HepG2 (cell line): ENCODE measurements around the gene RBL1. TPM values are rescaled to one million over a fixed set of nuclear protein-coding genes. Genes with fewer than 3 reads are reported as not detected.

Source experiments
- BRF2 ChIP-seq: sonication (generic); formaldehyde crosslinking; IDR thresholded peaks from 2 replicates; pipeline ENCODE4 v1.8.1; 2022; ENCODE audit warnings: mild to moderate bottlenecking, missing genetic modification reagents
- CBFB ChIP-seq: sonication (generic); formaldehyde crosslinking; IDR thresholded peaks from 2 replicates; pipeline ENCODE4 v1.4.0; 2020; ENCODE audit warnings: missing genetic modification reagents
- CCDC6 ChIP-seq: sonication (generic); formaldehyde crosslinking; IDR thresholded peaks from 2 replicates; pipeline ENCODE4 v1.8.1; 2022; ENCODE audit warnings: mild to moderate bottlenecking, missing genetic modification reagents, moderate library complexity
- DPF2 ChIP-seq: sonication (generic); formaldehyde crosslinking; IDR thresholded peaks from 2 replicates; pipeline ENCODE4 v1.4.0; 2020; ENCODE audit warnings: mild to moderate bottlenecking, low read depth, missing genetic modification reagents, borderline replicate concordance
- HMGA1 ChIP-seq: sonication (generic); formaldehyde crosslinking; conservative IDR thresholded peaks from 2 replicates; pipeline ENCODE4 v1.4.0; 2020; ENCODE audit warnings: missing genetic modification reagents
- HNF4A ChIP-seq: sonication (generic); formaldehyde crosslinking; IDR thresholded peaks from 2 replicates; pipeline ENCODE4 v1.4.0; 2020; ENCODE audit warnings: missing genetic modification reagents
- MAF1 ChIP-seq: sonication (generic); formaldehyde crosslinking; IDR thresholded peaks from 2 replicates; pipeline ENCODE4 v1.5.0; 2020; ENCODE audit warnings: missing genetic modification reagents, borderline replicate concordance
- RBFOX2 ChIP-seq: fragments of 200-400 bp; formaldehyde crosslinking; IDR thresholded peaks from 2 replicates; pipeline ENCODE4 v1.6.1; 2017; ENCODE audit warnings: low read depth, mild to moderate bottlenecking, low read length
- RORA ChIP-seq: sonication (generic); formaldehyde crosslinking; IDR thresholded peaks from 2 replicates; pipeline ENCODE4 v1.5.0; 2020; ENCODE audit warnings: mild to moderate bottlenecking, missing genetic modification reagents, moderate library complexity
- ZBTB10 ChIP-seq: sonication (generic); formaldehyde crosslinking; IDR thresholded peaks from 2 replicates; pipeline ENCODE4 v1.4.0; 2020; ENCODE audit warnings: missing genetic modification reagents, borderline replicate concordance
- ZBTB3 ChIP-seq: sonication (generic); formaldehyde crosslinking; IDR thresholded peaks from 2 replicates; pipeline ENCODE4 v1.4.0; 2020; ENCODE audit warnings: low read depth, mild to moderate bottlenecking, moderate library complexity, missing genetic modification reagents, borderline replicate concordance
- ZNF12 ChIP-seq: sonication (generic); formaldehyde crosslinking; IDR thresholded peaks from 2 replicates; pipeline ENCODE4 v1.5.0; 2020; ENCODE audit warnings: missing genetic modification reagents
- ZNF343 ChIP-seq: sonication (generic); formaldehyde crosslinking; IDR thresholded peaks from 2 replicates; pipeline ENCODE4 v1.4.0; 2020; ENCODE audit warnings: mild to moderate bottlenecking, missing genetic modification reagents
- ZNF605 ChIP-seq: sonication (generic); formaldehyde crosslinking; IDR thresholded peaks from 2 replicates; pipeline ENCODE4 v1.8.0; 2022; ENCODE audit warnings: mild to moderate bottlenecking, missing genetic modification reagents
- ZNF607 ChIP-seq: sonication (generic); formaldehyde crosslinking; IDR thresholded peaks from 2 replicates; pipeline ENCODE4 v1.5.1; 2020; ENCODE audit warnings: missing genetic modification reagents, mild to moderate bottlenecking, borderline replicate concordance
- ZNF746 ChIP-seq: sonication (generic); formaldehyde crosslinking; IDR thresholded peaks from 2 replicates; pipeline ENCODE4 v1.8.0; 2022; ENCODE audit warnings: mild to moderate bottlenecking, missing genetic modification reagents
- polyA plus RNA-seq, 8 experiments: library from polyadenylated mRNA; depleted of rRNA in 3 of 8; stranded (reverse) in 7 of 8; unstranded in 1 of 8; fragments of >200 nt; fragmentation: Illumina TruSeq in 4 of 8; extraction: Trizol in 4 of 8; gene quantifications; 2 replicates each; pipeline versions ENCODE4 v1.2.1 to v1.2.3, GENCODE V29; 2011 to 2016; ENCODE audit warnings: low read depth in 4 of 8, missing spikeins in 1 of 8, mixed read lengths in 1 of 8; ENCODE audit not compliant: insufficient read depth in 1 of 8
- total RNA-seq, 5 experiments: library from RNA; depleted of rRNA; stranded (reverse); fragments of >200 nt; fragmentation: Illumina TruSeq; extraction: Trizol; gene quantifications; 2 replicates each; pipeline ENCODE4 v1.2.3, GENCODE V29; 2016; ENCODE audit warnings: low read depth in 1 of 5
- TF ChIP-seq, protein P1 (sequence below), 2 experiments: fragments of 450-650 bp in 1 of 2; sonication (generic) in 1 of 2; formaldehyde crosslinking; IDR thresholded peaks; 2 replicates each; pipeline versions ENCODE4 v1.5.0 to v1.8.0; 2020 to 2022; ENCODE audit warnings: mild to moderate bottlenecking in 1 of 2, missing genetic modification reagents in 1 of 2
- TF ChIP-seq, protein P2 (sequence below): sonication (generic); formaldehyde crosslinking; IDR thresholded peaks from 2 replicates; pipeline ENCODE4 v1.4.0; 2020; ENCODE audit warnings: missing genetic modification reagents

The RBL1 gene
- total and polyA plus RNA-seq, 2 of the 13 experiments (the other 11 are each of a cell fraction or from before 2014, with no cell fraction given), result 6.0 to 27.5 TPM

DNA sequence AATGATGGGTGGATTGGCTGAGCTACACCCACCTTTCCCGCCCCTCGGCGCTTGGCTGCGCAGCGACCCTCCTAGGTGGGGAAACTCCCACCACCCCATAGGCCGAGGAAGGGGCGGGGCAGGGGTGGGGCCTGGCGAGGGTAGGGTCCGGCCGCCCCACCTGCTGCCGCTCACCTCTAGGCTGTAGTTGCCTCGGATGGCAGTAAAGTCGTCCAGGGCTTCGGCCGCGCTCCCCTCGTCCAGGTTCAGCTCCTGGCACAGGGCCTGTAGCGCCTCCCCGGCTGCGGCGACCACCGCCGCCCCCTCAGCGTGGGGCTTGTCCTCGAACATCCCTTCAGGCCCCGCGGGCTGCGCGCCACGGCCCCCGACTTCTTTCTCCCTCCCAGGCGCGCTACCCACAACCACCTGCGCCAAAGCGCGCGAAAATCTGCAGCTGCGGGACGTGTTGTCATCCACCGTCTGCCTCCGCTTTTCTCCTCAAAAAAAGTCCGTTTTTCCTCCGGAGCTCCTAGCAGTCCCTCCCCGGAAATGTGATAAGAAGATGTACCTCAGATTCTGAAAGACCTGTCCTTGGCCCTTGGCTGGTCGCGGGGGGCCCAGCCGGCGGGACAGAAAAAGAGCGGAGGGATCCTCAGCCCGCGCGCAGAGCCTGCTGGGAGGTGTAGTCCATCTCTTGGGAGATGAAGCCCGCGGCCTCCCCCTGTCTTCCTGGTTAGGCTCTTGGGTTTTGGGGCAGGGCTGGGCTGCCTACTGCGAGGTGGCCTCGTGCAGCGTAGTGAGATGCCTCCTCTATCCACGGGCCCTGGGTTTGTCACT lies at the start of gene RBL1 (continued):
- TF ChIP-seq DPF2 (CRISPR knock-in tag), result no peak
- no peak; the same call in 1 of the 2 replicates for TF ChIP-seq ZNF607 (CRISPR knock-in tag)
- TF ChIP-seq CBFB, result peak; percentile 96
- TF ChIP-seq RBFOX2, result peak; percentile 98
- TF ChIP-seq ZNF605 (CRISPR knock-in tag), result peak; percentile 99
- TF ChIP-seq ZNF746 (CRISPR knock-in tag), result peak; percentile 93
- peak; percentile 90 for TF ChIP-seq ZNF12 (CRISPR knock-in tag)
- TF ChIP-seq HNF4A (CRISPR knock-in tag), result peak; percentile 16; the same call in 1 of the 2 replicates
- TF ChIP-seq, protein P1, sequence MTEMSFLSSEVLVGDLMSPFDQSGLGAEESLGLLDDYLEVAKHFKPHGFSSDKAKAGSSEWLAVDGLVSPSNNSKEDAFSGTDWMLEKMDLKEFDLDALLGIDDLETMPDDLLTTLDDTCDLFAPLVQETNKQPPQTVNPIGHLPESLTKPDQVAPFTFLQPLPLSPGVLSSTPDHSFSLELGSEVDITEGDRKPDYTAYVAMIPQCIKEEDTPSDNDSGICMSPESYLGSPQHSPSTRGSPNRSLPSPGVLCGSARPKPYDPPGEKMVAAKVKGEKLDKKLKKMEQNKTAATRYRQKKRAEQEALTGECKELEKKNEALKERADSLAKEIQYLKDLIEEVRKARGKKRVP (CRISPR knock-in tag; IDR thresholded peaks at IDR 0.05), result peak; percentile 30 to 88; a peak in 3 of 4 replicates
- TF ChIP-seq MAF1, result peak; percentile 98
- TF ChIP-seq CCDC6 (CRISPR knock-in tag), result peak; percentile 74; the same call in 1 of the 2 replicates
- TF ChIP-seq ZNF343, result peak; percentile 99
- peak; percentile 94 for TF ChIP-seq ZBTB10 (CRISPR knock-in tag)
- peak; percentile 92 for TF ChIP-seq ZBTB3
- TF ChIP-seq BRF2 (CRISPR knock-in tag), result peak; percentile 88; the same call in 1 of the 2 replicates
- TF ChIP-seq RORA (CRISPR knock-in tag), result no peak
- TF ChIP-seq HMGA1 (CRISPR knock-in tag), result no peak
- TF ChIP-seq, protein P2, sequence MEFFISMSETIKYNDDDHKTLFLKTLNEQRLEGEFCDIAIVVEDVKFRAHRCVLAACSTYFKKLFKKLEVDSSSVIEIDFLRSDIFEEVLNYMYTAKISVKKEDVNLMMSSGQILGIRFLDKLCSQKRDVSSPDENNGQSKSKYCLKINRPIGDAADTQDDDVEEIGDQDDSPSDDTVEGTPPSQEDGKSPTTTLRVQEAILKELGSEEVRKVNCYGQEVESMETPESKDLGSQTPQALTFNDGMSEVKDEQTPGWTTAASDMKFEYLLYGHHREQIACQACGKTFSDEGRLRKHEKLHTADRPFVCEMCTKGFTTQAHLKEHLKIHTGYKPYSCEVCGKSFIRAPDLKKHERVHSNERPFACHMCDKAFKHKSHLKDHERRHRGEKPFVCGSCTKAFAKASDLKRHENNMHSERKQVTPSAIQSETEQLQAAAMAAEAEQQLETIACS, result peak; percentile 80
